SKM-1 (cell line): ENCODE results near the gene CPNE4.

Experiments used
- DNase-seq: peaks from one replicate; lab custom pipeline; 2025; ENCODE audit not compliant: unreplicated experiment; lab: John Stamatoyannopoulos, UW

The CPNE4 gene

GRCh38 chr3:132017137-132017536, 17.7 kb downstream of the CPNE4 start:
- DNase-seq: no peak

- no peak for DNase-seq
These were observed 18.5 kb downstream of the CPNE4 start for GRCh38 chr3:132016061-132017041.

- no peak for DNase-seq
These were observed 20.7 kb downstream of the CPNE4 start for GRCh38 chr3:132014105-132014504.

- no peak for DNase-seq
These were observed 25.6 kb downstream of the CPNE4 start for GRCh38 chr3:132009241-132009640.

- DNase-seq: no peak
These were observed 26.0 kb downstream of the CPNE4 start for GRCh38 chr3:132008837-132009236.

- DNase-seq: no peak
These were observed 27.2 kb downstream of the CPNE4 start for GRCh38 chr3:132007617-132008016.

GRCh38 chr3:132006605-132007204, 28.1 kb downstream of the CPNE4 start:
- no peak for DNase-seq

- DNase-seq: no peak
These were observed 30.2 kb downstream of the CPNE4 start for GRCh38 chr3:132004571-132004970.

- no peak for DNase-seq
These were observed 31.1 kb downstream of the CPNE4 start for GRCh38 chr3:132003685-132004084.

GRCh38 chr3:132001999-132002398, 32.8 kb downstream of the CPNE4 start:
- no peak for DNase-seq

- no peak for DNase-seq
These were observed 33.8 kb downstream of the CPNE4 start for GRCh38 chr3:132001036-132001435.

- DNase-seq: no peak
These were observed 36.8 kb downstream of the CPNE4 start for GRCh38 chr3:131998027-131998426.

- no peak for DNase-seq
These were observed 38.9 kb downstream of the CPNE4 start for GRCh38 chr3:131995891-131996290.

GRCh38 chr3:131989318-131989717, 45.5 kb downstream of the CPNE4 start:
- no peak for DNase-seq

- DNase-seq: no peak
These were observed 46.6 kb downstream of the CPNE4 start for GRCh38 chr3:131988209-131988608.

- DNase-seq: no peak
These were observed 51.1 kb downstream of the CPNE4 start for GRCh38 chr3:131983689-131984088.

- no peak for DNase-seq
These were observed 53.5 kb downstream of the CPNE4 start for GRCh38 chr3:131981323-131981722.

GRCh38 chr3:131976448-131976847, 58.4 kb downstream of the CPNE4 start:
- DNase-seq: no peak

- no peak for DNase-seq
These were observed 59.8 kb downstream of the CPNE4 start for GRCh38 chr3:131975047-131975446.

GRCh38 chr3:131973731-131974130, 61.1 kb downstream of the CPNE4 start:
- no peak for DNase-seq

GRCh38 chr3:131972550-131972949, 62.3 kb downstream of the CPNE4 start:
- DNase-seq: no peak

GRCh38 chr3:131972091-131972490, 62.7 kb downstream of the CPNE4 start:
- no peak for DNase-seq
